HepG2 (cell line): ENCODE results near the gene GGPS1. TPM values are rescaled to one million over a fixed set of nuclear protein-coding genes. Genes with fewer than 3 reads are reported as not detected.
A peak's percentile ranks its signal among the peaks of the same experiment; 100 is the strongest.

Experiments used
- AKNA ChIP-seq: sonication (generic); formaldehyde crosslinking; IDR thresholded peaks from 2 replicates; pipeline ENCODE4 v1.4.0; 2020; ENCODE audit warnings: missing genetic modification reagents, borderline replicate concordance
- ARID3A ChIP-seq: IDR thresholded peaks from 2 replicates; pipeline ENCODE4 v1.6.1; 2012; ENCODE audit warnings: low read depth, low read length, improper control_type of control experiment
- ARNT2 ChIP-seq: sonication (generic); formaldehyde crosslinking; IDR thresholded peaks from 2 replicates; pipeline ENCODE4 v1.8.0; 2022; ENCODE audit warnings: mild to moderate bottlenecking, low read depth, missing genetic modification reagents, moderate library complexity
- BRCA1 ChIP-seq: sonication (generic); formaldehyde crosslinking; IDR thresholded peaks from 2 replicates; pipeline ENCODE4 v1.4.0; 2020; ENCODE audit warnings: missing genetic modification reagents
- CEBPB ChIP-seq: IDR thresholded peaks from 2 replicates; pipeline ENCODE4 v1.6.1; 2011; ENCODE audit warnings: low read depth, low read length, improper control_type of control experiment, borderline replicate concordance
- CEBPG ChIP-seq: IDR thresholded peaks from 2 replicates; pipeline ENCODE4 v1.6.1; 2016
- FOXA3 ChIP-seq: IDR thresholded peaks from 2 replicates; pipeline ENCODE4 v1.6.1; 2016; ENCODE audit warnings: missing genetic modification reagents, missing compliant biosample characterization
- GABPA ChIP-seq, 2 experiments: IDR thresholded peaks; 2 replicates each; pipeline ENCODE4 v1.6.1; 2011 to 2016; ENCODE audit warnings: low read depth in 2 of 2, low read length in 1 of 2, missing biosample characterization in 1 of 2, missing genetic modification characterization in 1 of 2
- MED1 ChIP-seq: sonication (generic); formaldehyde crosslinking; IDR thresholded peaks from 2 replicates; pipeline ENCODE4 v1.4.0; 2020; ENCODE audit warnings: missing genetic modification reagents
- MTF2 ChIP-seq: sonication (generic); formaldehyde crosslinking; IDR thresholded peaks from 2 replicates; pipeline ENCODE4 v1.5.0; 2020; ENCODE audit warnings: missing genetic modification reagents, borderline replicate concordance
- NR2F2 ChIP-seq: IDR thresholded peaks from 2 replicates; pipeline ENCODE4 v1.6.1; 2012; ENCODE audit warnings: low read depth, inconsistent platforms, borderline replicate concordance
- PCBP1 ChIP-seq: fragments of 200-400 bp; formaldehyde crosslinking; IDR thresholded peaks from 2 replicates; pipeline ENCODE4 v1.6.1; 2017; ENCODE audit warnings: mild to moderate bottlenecking, low read depth, low read length, borderline replicate concordance
- SETDB1 ChIP-seq: sonication (generic); formaldehyde crosslinking; IDR thresholded peaks from 2 replicates; pipeline ENCODE4 v1.5.1; 2020; ENCODE audit warnings: missing genetic modification reagents, mild to moderate bottlenecking, borderline replicate concordance
- SOX13 ChIP-seq, 3 experiments: fragments of 450-650 bp in 1 of 3; sonication (generic) in 1 of 3; formaldehyde crosslinking in 1 of 3; IDR thresholded peaks in 2 of 3; conservative IDR thresholded peaks in 1 of 3; 2 replicates each; pipeline versions ENCODE4 v1.5.0 to v1.6.1; 2016 to 2020; ENCODE audit warnings: antibody characterized with exemption in 1 of 3, mild to moderate bottlenecking in 1 of 3, missing compliant biosample characterization in 1 of 3, missing genetic modification reagents in 1 of 3, moderate library complexity in 1 of 3
- THAP9 ChIP-seq: sonication (generic); formaldehyde crosslinking; IDR thresholded peaks from 2 replicates; pipeline ENCODE4; 2020; ENCODE audit warnings: missing genetic modification reagents, mild to moderate bottlenecking, borderline replicate concordance
- ZNF143 ChIP-seq: sonication (generic); formaldehyde crosslinking; IDR thresholded peaks from 2 replicates; pipeline ENCODE4 v1.4.0; 2020; ENCODE audit warnings: missing genetic modification reagents
- ZNF264 ChIP-seq: sonication (generic); formaldehyde crosslinking; IDR thresholded peaks from 2 replicates; pipeline ENCODE4 v1.4.0; 2020; ENCODE audit warnings: missing genetic modification reagents
- ZNF451 ChIP-seq: sonication (generic); formaldehyde crosslinking; IDR thresholded peaks from 2 replicates; pipeline ENCODE4 v1.5.0; 2020; ENCODE audit warnings: mild to moderate bottlenecking, missing genetic modification reagents
- ZNF768 ChIP-seq: sonication (generic); formaldehyde crosslinking; IDR thresholded peaks from 2 replicates; pipeline ENCODE4 v1.4.0; 2020; ENCODE audit warnings: missing genetic modification reagents
- polyA plus RNA-seq, 8 experiments: library from polyadenylated mRNA; depleted of rRNA in 3 of 8; stranded (reverse) in 7 of 8; unstranded in 1 of 8; fragments of >200 nt; fragmentation: Illumina TruSeq in 4 of 8; extraction: Trizol in 4 of 8; gene quantifications; 2 replicates each; pipeline versions ENCODE4 v1.2.1 to v1.2.3, GENCODE V29; 2011 to 2016; ENCODE audit warnings: low read depth in 4 of 8, missing spikeins in 1 of 8, mixed read lengths in 1 of 8; ENCODE audit not compliant: insufficient read depth in 1 of 8
- total RNA-seq, 5 experiments: library from RNA; depleted of rRNA; stranded (reverse); fragments of >200 nt; fragmentation: Illumina TruSeq; extraction: Trizol; gene quantifications; 2 replicates each; pipeline ENCODE4 v1.2.3, GENCODE V29; 2016; ENCODE audit warnings: low read depth in 1 of 5

The GGPS1 gene
- total and polyA plus RNA-seq, 2 of the 13 experiments (the other 11 are each of a cell fraction or from before 2014, with no cell fraction given) = 28.8 to 42.6 TPM

GRCh38 chr1:235331401-235331800, 3.0 kb downstream of the GGPS1 start (continued):
- TF ChIP-seq ZNF264 (CRISPR knock-in tag) (no peak), ZNF768 (no peak), NR2F2 (no peak), PCBP1 (no peak), ARID3A (peak; percentile 59; the same call in 1 of the 2 replicates), ARNT2 (CRISPR knock-in tag) (no peak), ZNF451 (no peak), CEBPG (no peak), SOX13 (IDR thresholded peaks at IDR 0.05) (no peak), SOX13 (CRISPR knock-in tag; conservative IDR thresholded peaks at IDR 0.05 in 1 of 2, IDR thresholded peaks at IDR 0.05 in 1 of 2) (no peak), GABPA (IDR thresholded peaks at IDR 0.05; ENCODE audit: low read depth, low read length) (no peak), GABPA (CRISPR knock-in tag; IDR thresholded peaks at IDR 0.05; ENCODE audit: low read depth) (no peak), FOXA3 (CRISPR knock-in tag) (0 out of 2 replicates have a peak, but pooled peaks have one; percentile 25), THAP9 (CRISPR knock-in tag) (no peak), MTF2 (CRISPR knock-in tag) (no peak), MED1 (no peak), SETDB1 (CRISPR knock-in tag) (no peak), BRCA1 (no peak), AKNA (CRISPR knock-in tag) (no peak), ZNF143 (CRISPR knock-in tag) (no peak), CEBPB (peak; percentile 77)
